Measurements from ENCODE around the gene SUGCT.
"Not testable (repeated sequence)": the region's sequence is repeated elsewhere in the genome, so short reads cannot be mapped to it uniquely, and the experiment has no call there.

Gene SUGCT

GRCh38 chr7:40141916-40142315 is 7.1 kb downstream of the SUGCT start:
- not testable (repeated sequence) for DNase-seq

- DNase-seq = not testable (repeated sequence)
Observed at GRCh38 chr7:40145596-40146130, 10.9 kb downstream of the SUGCT start.

- DNase-seq = no peak
Observed at GRCh38 chr7:40147371-40148246, 12.8 kb downstream of the SUGCT start.

GRCh38 chr7:40148247-40148580 is 13.4 kb downstream of the SUGCT start:
- DNase-seq = not testable (repeated sequence)

- DNase-seq = no peak
Observed at GRCh38 chr7:40148671-40149070, 13.9 kb downstream of the SUGCT start.

GRCh38 chr7:40151504-40151903 is 16.7 kb downstream of the SUGCT start:
- no peak for DNase-seq

- no peak for DNase-seq
Observed at GRCh38 chr7:40156988-40157387, 22.2 kb downstream of the SUGCT start.

- DNase-seq = no peak
Observed at GRCh38 chr7:40162516-40162915, 27.7 kb downstream of the SUGCT start.

- no peak for DNase-seq
Observed at GRCh38 chr7:40165216-40165615, 30.4 kb downstream of the SUGCT start.

- DNase-seq = no peak
Observed at GRCh38 chr7:40167291-40167690, 32.5 kb downstream of the SUGCT start.

- DNase-seq = not testable (repeated sequence)
Observed at GRCh38 chr7:40168266-40168665, 33.5 kb downstream of the SUGCT start.

- not testable (repeated sequence) for DNase-seq
Observed at GRCh38 chr7:40173121-40173520, 38.3 kb downstream of the SUGCT start.

- not testable (repeated sequence) for DNase-seq
Observed at GRCh38 chr7:40175256-40175655, 40.5 kb downstream of the SUGCT start.

- no peak for DNase-seq
Observed at GRCh38 chr7:40175725-40176510, 41.1 kb downstream of the SUGCT start.

- no peak for DNase-seq
Observed at GRCh38 chr7:40177071-40177470, 42.3 kb downstream of the SUGCT start.

- DNase-seq = no peak
Observed at GRCh38 chr7:40182452-40182851, 47.6 kb downstream of the SUGCT start.

GRCh38 chr7:40186586-40186985 is 51.8 kb downstream of the SUGCT start:
- DNase-seq = no peak

GRCh38 chr7:40192036-40192435 is 57.2 kb downstream of the SUGCT start:
- DNase-seq = no peak

- no peak for DNase-seq
Observed at GRCh38 chr7:40194745-40195144, 59.9 kb downstream of the SUGCT start.

- no peak for DNase-seq
Observed at GRCh38 chr7:40197527-40197926, 62.7 kb downstream of the SUGCT start.

GRCh38 chr7:40199076-40199802 is 64.4 kb downstream of the SUGCT start:
- DNase-seq = no peak

GRCh38 chr7:40200791-40201190 is 66.0 kb downstream of the SUGCT start:
- no peak for DNase-seq

- DNase-seq = no peak
Observed at GRCh38 chr7:40202851-40203250, 68.0 kb downstream of the SUGCT start.

All from stimulated activated naive CD4-positive, alpha-beta T cell treated with Interleukin-2 at 50 U/mL for 16 hours (primary cell).